ENCODE data around the gene MRPL54. TPM values are rescaled to one million over a fixed set of nuclear protein-coding genes. Genes with fewer than 3 reads are reported as not detected.

MRPL54 gene
- polyA plus RNA-seq, 2 of the 4 experiments (the other 2 are of a cell fraction) = 30.8 to 47.5 TPM

DNA sequence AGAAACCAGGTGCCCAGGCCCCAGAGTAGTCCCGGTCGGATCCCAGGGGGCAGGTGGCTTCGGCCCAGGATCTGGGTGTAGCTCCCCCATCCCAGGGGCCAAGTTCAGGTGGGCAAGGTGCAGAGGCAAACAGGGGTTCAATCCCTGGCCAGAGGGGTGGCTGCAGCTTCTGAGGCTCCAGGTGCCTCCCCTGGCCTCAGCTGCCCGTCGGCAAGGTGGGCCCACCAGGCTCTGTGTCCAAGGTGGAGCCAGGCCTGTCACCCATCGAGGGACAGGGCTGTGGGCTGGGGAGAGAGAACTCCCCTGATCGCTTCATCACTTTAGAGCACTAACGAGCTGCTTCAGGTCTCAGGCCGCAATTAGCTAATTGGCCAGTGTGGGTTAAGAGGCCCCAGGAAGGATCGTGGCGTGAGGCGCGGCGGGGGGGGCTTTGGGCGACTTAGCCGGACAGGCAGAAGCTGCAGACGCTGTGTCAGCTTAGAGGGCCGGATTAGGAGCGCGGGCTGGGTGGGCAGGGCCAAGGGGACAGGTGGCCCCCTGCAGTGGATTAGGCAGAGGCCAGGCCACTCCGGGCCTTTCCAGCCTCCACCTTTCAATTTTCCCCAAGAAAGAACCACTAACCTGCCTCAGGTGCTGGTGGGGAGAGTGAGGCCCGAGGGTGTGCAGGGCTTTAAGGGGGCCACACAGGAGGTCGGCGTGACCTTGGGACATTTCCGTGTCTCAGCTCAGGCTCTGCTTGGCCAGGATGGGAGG lies 12.3 kb downstream of the MRPL54 start:
- ChIA-PET POLR2A (interaction anchor here (2.4 kb wide), 1 partner anchor 12 kb away, joined by 9 read pairs; the partner anchor contains the start of gene MRPL54), CTCF (interaction anchor here (1.1 to 1.6 kb wide), 2 partner anchors 13 to 14 kb away, joined by 3 read pairs; partner anchors contain the start of gene MRPL54)
- TF ChIP-seq BHLHE40 (IDR thresholded peaks at IDR 0.05; ENCODE audit: low read depth, low read length) = no peak
- TF ChIP-seq CEBPB (IDR thresholded peaks at IDR 0.05) = no peak
- TF ChIP-seq PHF8 (IDR thresholded peaks at IDR 0.05; ENCODE audit: borderline replicate concordance, low read depth) = no peak
- no peak for TF ChIP-seq ESRRA (IDR thresholded peaks at IDR 0.05; ENCODE audit: borderline replicate concordance, low read length)
- TF ChIP-seq TFCP2L1 (CRISPR knock-in tag; IDR thresholded peaks at IDR 0.05) = no peak
- no peak for TF ChIP-seq KDM1A (IDR thresholded peaks at IDR 0.05; ENCODE audit: low read depth)
- TF ChIP-seq, protein P1, sequence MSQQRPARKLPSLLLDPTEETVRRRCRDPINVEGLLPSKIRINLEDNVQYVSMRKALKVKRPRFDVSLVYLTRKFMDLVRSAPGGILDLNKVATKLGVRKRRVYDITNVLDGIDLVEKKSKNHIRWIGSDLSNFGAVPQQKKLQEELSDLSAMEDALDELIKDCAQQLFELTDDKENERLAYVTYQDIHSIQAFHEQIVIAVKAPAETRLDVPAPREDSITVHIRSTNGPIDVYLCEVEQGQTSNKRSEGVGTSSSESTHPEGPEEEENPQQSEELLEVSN (IDR thresholded peaks at IDR 0.05; ENCODE audit: borderline replicate concordance, low read depth) = no peak
- no peak for TF ChIP-seq RCOR1 (IDR thresholded peaks at IDR 0.05; ENCODE audit: low read depth, low read length)
- TF ChIP-seq, protein P2, sequence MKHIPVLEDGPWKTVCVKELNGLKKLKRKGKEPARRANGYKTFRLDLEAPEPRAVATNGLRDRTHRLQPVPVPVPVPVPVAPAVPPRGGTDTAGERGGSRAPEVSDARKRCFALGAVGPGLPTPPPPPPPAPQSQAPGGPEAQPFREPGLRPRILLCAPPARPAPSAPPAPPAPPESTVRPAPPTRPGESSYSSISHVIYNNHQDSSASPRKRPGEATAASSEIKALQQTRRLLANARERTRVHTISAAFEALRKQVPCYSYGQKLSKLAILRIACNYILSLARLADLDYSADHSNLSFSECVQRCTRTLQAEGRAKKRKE (CRISPR knock-in tag; IDR thresholded peaks at IDR 0.05; ENCODE audit: low read depth) = no peak
- no peak for TF ChIP-seq MAFK (IDR thresholded peaks at IDR 0.05; ENCODE audit: partially characterized antibody)
- no peak for TF ChIP-seq EP300 (IDR thresholded peaks at IDR 0.05)
- TF ChIP-seq, protein P3, sequence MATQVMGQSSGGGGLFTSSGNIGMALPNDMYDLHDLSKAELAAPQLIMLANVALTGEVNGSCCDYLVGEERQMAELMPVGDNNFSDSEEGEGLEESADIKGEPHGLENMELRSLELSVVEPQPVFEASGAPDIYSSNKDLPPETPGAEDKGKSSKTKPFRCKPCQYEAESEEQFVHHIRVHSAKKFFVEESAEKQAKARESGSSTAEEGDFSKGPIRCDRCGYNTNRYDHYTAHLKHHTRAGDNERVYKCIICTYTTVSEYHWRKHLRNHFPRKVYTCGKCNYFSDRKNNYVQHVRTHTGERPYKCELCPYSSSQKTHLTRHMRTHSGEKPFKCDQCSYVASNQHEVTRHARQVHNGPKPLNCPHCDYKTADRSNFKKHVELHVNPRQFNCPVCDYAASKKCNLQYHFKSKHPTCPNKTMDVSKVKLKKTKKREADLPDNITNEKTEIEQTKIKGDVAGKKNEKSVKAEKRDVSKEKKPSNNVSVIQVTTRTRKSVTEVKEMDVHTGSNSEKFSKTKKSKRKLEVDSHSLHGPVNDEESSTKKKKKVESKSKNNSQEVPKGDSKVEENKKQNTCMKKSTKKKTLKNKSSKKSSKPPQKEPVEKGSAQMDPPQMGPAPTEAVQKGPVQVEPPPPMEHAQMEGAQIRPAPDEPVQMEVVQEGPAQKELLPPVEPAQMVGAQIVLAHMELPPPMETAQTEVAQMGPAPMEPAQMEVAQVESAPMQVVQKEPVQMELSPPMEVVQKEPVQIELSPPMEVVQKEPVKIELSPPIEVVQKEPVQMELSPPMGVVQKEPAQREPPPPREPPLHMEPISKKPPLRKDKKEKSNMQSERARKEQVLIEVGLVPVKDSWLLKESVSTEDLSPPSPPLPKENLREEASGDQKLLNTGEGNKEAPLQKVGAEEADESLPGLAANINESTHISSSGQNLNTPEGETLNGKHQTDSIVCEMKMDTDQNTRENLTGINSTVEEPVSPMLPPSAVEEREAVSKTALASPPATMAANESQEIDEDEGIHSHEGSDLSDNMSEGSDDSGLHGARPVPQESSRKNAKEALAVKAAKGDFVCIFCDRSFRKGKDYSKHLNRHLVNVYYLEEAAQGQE (IDR thresholded peaks at IDR 0.05) = no peak
- TF ChIP-seq TP53 (CRISPR knock-in tag; IDR thresholded peaks at IDR 0.05) = no peak
- no peak for TF ChIP-seq CHD2 (IDR thresholded peaks at IDR 0.05; ENCODE audit: low read length, partially characterized antibody)
- no peak for TF ChIP-seq HDAC2 (IDR thresholded peaks at IDR 0.05)
- TF ChIP-seq, protein P4, sequence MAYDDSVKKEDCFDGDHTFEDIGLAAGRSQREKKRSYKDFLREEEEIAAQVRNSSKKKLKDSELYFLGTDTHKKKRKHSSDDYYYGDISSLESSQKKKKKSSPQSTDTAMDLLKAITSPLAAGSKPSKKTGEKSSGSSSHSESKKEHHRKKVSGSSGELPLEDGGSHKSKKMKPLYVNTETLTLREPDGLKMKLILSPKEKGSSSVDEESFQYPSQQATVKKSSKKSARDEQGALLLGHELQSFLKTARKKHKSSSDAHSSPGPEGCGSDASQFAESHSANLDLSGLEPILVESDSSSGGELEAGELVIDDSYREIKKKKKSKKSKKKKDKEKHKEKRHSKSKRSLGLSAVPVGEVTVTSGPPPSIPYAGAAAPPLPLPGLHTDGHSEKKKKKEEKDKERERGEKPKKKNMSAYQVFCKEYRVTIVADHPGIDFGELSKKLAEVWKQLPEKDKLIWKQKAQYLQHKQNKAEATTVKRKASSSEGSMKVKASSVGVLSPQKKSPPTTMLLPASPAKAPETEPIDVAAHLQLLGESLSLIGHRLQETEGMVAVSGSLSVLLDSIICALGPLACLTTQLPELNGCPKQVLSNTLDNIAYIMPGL (CRISPR knock-in tag; IDR thresholded peaks at IDR 0.05; ENCODE audit: borderline replicate concordance) = no peak
- TF ChIP-seq JUNB (IDR thresholded peaks at IDR 0.05) = no peak
- no peak for TF ChIP-seq ZSCAN20 (CRISPR knock-in tag; IDR thresholded peaks at IDR 0.05)
- no peak for TF ChIP-seq POLR2A (IDR thresholded peaks at IDR 0.05; ENCODE audit: low read length)
- no peak for TF ChIP-seq RFX5 (IDR thresholded peaks at IDR 0.05)
- no peak overlapping the region for H3K27ac ChIP-seq
- ATAC-seq = no peak
- WGBS (ENCODE audit: missing lambda C conversion rate) = 81% methylated on average over 5 of the region's 25 CpGs
- H3K9me3 ChIP-seq = no peaks in the 10 kb centered on the region
- H3K4me1 ChIP-seq = no peaks in the 10 kb centered on the region
- H3K4me3 ChIP-seq = no peak overlapping the region
- H3K4me2 ChIP-seq = no peak overlapping the region
- no peak for DNase-seq (ENCODE audit: low read depth in 1 of 2, low spot score in 1 of 2)
- FAIRE-seq = no peak

DNA sequence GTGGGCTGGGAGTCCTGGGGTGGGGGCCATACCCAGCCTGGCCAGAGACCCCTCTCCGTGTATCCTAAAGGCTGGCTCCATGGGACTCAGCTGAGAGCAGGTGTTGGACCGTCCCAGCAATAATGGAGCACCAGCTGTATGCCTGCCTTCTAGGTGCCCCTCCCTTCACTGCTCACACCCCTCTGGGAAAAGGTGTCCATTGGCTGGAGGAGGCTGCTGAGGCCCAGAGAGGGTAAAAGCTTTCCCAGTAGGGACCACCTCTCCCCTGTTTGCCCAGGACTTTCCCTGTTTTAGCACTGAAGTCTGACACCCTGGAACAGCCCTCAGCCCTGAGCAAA lies 12.9 kb downstream of the MRPL54 start:
- DNase-seq (ENCODE audit: low read depth in 1 of 2, low spot score in 1 of 2) (no peak), FAIRE-seq (no peak), ATAC-seq (no peak)
- ChIA-PET POLR2A (interaction anchor here (2.4 kb wide), 1 partner anchor 13 kb away, joined by 9 read pairs; the partner anchor contains the start of gene MRPL54), CTCF (interaction anchor here (1.1 to 1.6 kb wide), 2 partner anchors 13 kb away, joined by 3 read pairs; partner anchors contain the start of gene MRPL54)
- no peaks in the 10 kb centered on the region for H3K4me1 ChIP-seq
- H3K4me3 ChIP-seq = no peak overlapping the region
- no CpG with 5 or more reads among the region's 2 CpGs for WGBS (ENCODE audit: missing lambda C conversion rate)
- H3K27ac ChIP-seq = no peak overlapping the region
- no peak overlapping the region for H3K4me2 ChIP-seq
- TF ChIP-seq MAZ (IDR thresholded peaks at IDR 0.05; ENCODE audit: borderline replicate concordance, low read depth, low read length) (no peak), JUNB (IDR thresholded peaks at IDR 0.05) (no peak), MAFK (IDR thresholded peaks at IDR 0.05; ENCODE audit: partially characterized antibody) (no peak), GATA3 (IDR thresholded peaks at IDR 0.05; ENCODE audit: borderline replicate concordance) (no peak), EP300 (IDR thresholded peaks at IDR 0.05) (no peak), NPAS2 (CRISPR knock-in tag; IDR thresholded peaks at IDR 0.05; ENCODE audit: borderline replicate concordance) (no peak), ESRRA (IDR thresholded peaks at IDR 0.05; ENCODE audit: borderline replicate concordance, low read length) (no peak), ZNF302 (CRISPR knock-in tag; IDR thresholded peaks at IDR 0.05) (no peak), SREBF2 (IDR thresholded peaks at IDR 0.05) (no peak), TP53 (CRISPR knock-in tag; IDR thresholded peaks at IDR 0.05) (no peak), KDM1A (IDR thresholded peaks at IDR 0.05; ENCODE audit: low read depth) (no peak)
- TF ChIP-seq, protein P5, sequence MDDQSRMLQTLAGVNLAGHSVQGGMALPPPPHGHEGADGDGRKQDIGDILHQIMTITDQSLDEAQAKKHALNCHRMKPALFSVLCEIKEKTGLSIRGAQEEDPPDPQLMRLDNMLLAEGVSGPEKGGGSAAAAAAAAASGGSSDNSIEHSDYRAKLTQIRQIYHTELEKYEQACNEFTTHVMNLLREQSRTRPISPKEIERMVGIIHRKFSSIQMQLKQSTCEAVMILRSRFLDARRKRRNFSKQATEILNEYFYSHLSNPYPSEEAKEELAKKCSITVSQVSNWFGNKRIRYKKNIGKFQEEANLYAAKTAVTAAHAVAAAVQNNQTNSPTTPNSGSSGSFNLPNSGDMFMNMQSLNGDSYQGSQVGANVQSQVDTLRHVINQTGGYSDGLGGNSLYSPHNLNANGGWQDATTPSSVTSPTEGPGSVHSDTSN (IDR thresholded peaks at IDR 0.05) = no peak
- TF ChIP-seq, protein P6, sequence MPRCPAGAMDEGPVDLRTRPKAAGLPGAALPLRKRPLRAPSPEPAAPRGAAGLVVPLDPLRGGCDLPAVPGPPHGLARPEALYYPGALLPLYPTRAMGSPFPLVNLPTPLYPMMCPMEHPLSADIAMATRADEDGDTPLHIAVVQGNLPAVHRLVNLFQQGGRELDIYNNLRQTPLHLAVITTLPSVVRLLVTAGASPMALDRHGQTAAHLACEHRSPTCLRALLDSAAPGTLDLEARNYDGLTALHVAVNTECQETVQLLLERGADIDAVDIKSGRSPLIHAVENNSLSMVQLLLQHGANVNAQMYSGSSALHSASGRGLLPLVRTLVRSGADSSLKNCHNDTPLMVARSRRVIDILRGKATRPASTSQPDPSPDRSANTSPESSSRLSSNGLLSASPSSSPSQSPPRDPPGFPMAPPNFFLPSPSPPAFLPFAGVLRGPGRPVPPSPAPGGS (IDR thresholded peaks at IDR 0.05) = no peak
- no peaks in the 10 kb centered on the region for H3K9me3 ChIP-seq

Data from A549 (cell line).